ENCODE results near the gene IL17D. TPM values are rescaled to one million over a fixed set of nuclear protein-coding genes. Genes with fewer than 3 reads are reported as not detected.
"Not testable (repeated sequence)": the region's sequence is repeated elsewhere in the genome, so short reads cannot be mapped to it uniquely, and the experiment has no call there.

IL17D gene
- total RNA-seq, 1 donor from 2014 or later, result 7.1 TPM

GRCh38 chr13:20719783-20720182 lies 16.3 kb downstream of the IL17D start:
- DNase-seq (ENCODE audit: low spot score), result no peak

- DNase-seq (ENCODE audit: low spot score), result no peak
These were observed 17.0 kb downstream of the IL17D start for GRCh38 chr13:20720499-20720898.

GRCh38 chr13:20721058-20721453 lies 17.6 kb downstream of the IL17D start:
- no peak for DNase-seq (ENCODE audit: low spot score)

GRCh38 chr13:20721454-20722357 lies 18.2 kb downstream of the IL17D start:
- no peak for DNase-seq (ENCODE audit: low spot score)

- DNase-seq (ENCODE audit: low spot score), result no peak
These were observed 24.4 kb downstream of the IL17D start for GRCh38 chr13:20727856-20728255.

- DNase-seq (ENCODE audit: low spot score), result no peak
These were observed 25.2 kb downstream of the IL17D start for GRCh38 chr13:20728579-20729311.

- no peak for DNase-seq (ENCODE audit: low spot score)
These were observed 26.4 kb downstream of the IL17D start for GRCh38 chr13:20729633-20730585.

GRCh38 chr13:20738616-20739015 lies 35.1 kb downstream of the IL17D start:
- DNase-seq (ENCODE audit: low spot score), result no peak

GRCh38 chr13:20740021-20740420 lies 36.5 kb downstream of the IL17D start:
- no peak for DNase-seq (ENCODE audit: low spot score)

- not testable (repeated sequence) for DNase-seq (ENCODE audit: low spot score)
These were observed 40.4 kb downstream of the IL17D start for GRCh38 chr13:20743830-20744404.

GRCh38 chr13:20749377-20749776 lies 45.9 kb downstream of the IL17D start:
- DNase-seq (ENCODE audit: low spot score), result no peak

- no peak for DNase-seq (ENCODE audit: low spot score)
These were observed 50.5 kb downstream of the IL17D start for GRCh38 chr13:20754009-20754408.

GRCh38 chr13:20760872-20761271 lies 57.4 kb downstream of the IL17D start:
- no peak for DNase-seq (ENCODE audit: low spot score)

GRCh38 chr13:20767309-20767943 lies 63.9 kb downstream of the IL17D start:
- no peak for DNase-seq (ENCODE audit: low spot score)

GRCh38 chr13:20769091-20769490 lies 65.6 kb downstream of the IL17D start:
- no peak for DNase-seq (ENCODE audit: low spot score)

- DNase-seq (ENCODE audit: low spot score), result no peak
These were observed 66.3 kb downstream of the IL17D start for GRCh38 chr13:20769834-20770233.

Other genes with a start within 250 kb of the IL17D start
- 62.9 TPM for gene CRYL1, start 177.8 kb upstream of the IL17D start, total RNA-seq
- gene IFT88, start 136.5 kb upstream of the IL17D start, total RNA-seq, result 12.6 TPM
- gene EEF1AKMT1, start 70.3 kb downstream of the IL17D start, total RNA-seq, result 6.5 TPM
- gene XPO4, start 199.0 kb downstream of the IL17D start, total RNA-seq, result 12.0 TPM